HG03025 (cell line): ENCODE data around the gene ST7L.

Experiments
- ATAC-seq: cut with Tn5 transposase; IDR thresholded peaks from one replicate; pipeline ENCODE4 v1.9.1; 2021; ENCODE audit warnings: mild to moderate bottlenecking, moderate library complexity; ENCODE audit not compliant: unreplicated experiment, low FRiP score

The ST7L gene

DNA sequence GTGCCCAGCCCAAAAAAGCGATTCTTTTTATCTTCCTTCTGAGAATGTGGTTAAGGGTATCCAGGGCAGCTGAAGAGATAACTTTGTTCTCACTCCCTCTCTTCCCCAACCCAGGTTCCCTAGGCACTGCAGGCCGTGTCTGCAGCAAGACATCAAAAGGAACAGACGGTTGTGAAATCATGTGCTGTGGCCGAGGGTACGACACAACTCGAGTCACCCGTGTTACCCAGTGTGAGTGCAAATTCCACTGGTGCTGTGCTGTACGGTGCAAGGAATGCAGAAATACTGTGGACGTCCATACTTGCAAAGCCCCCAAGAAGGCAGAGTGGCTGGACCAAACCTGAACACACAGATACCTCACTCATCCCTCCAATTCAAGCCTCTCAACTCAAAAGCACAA, 98.8 kb downstream of the ST7L start:
- ATAC-seq, result no peak

DNA sequence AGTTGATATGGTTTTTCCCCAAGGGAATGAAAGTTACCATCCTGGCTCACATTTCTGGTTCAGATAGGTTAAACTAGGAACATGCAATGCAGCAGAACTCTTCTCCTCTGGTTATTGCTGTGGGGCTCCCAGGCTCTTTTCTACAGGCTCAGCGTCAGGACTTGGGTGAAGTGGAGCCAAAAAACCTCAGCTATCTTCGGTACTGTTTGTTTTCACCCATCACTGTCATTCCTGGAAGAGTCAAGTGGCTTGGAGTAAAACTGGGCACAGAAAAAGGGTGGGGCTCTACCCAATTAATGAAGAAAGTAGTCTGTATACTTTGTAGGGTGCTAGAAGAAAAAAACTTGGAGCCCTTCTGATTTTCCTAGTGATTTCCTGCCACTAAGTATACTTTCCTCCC, 100.8 kb downstream of the ST7L start:
- ATAC-seq, result no peak

DNA sequence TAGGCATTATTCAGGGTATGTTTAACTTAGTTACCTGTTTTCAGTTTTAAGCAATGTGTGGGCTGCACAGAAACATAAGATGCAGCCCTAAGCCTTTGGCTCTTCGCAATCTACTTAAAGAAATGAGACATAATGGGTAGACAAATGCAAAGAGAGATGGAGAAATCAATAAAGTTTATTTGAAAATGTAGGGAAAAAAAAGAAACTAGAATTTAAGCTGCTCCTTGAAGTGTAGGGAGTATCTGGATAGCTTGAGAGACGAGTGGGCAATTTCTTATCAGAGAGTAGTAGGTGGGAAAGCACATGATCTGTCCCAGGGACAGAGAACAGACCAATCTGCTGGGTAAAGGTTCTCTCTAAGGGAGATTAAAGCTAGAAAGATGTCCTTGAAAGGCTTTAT, 101.3 kb downstream of the ST7L start:
- ATAC-seq, result no peak

DNA sequence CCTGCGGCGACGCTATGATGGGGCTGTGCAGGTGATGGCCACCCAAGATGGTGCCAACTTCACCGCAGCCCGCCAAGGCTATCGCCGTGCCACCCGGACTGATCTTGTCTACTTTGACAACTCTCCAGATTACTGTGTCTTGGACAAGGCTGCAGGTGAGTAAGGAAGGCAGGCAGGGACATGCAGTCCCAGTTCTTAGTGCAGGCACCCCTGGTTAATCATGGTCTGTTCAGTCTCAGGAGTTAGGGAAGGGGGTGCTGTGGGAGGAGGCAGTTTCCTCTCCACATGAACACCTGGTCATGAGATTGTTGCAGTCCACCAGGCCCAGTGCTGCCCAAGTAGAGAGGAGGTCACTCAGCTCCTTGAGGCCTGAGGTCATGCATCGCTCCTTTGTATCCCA, 101.7 kb downstream of the ST7L start:
- ATAC-seq, result no peak

DNA sequence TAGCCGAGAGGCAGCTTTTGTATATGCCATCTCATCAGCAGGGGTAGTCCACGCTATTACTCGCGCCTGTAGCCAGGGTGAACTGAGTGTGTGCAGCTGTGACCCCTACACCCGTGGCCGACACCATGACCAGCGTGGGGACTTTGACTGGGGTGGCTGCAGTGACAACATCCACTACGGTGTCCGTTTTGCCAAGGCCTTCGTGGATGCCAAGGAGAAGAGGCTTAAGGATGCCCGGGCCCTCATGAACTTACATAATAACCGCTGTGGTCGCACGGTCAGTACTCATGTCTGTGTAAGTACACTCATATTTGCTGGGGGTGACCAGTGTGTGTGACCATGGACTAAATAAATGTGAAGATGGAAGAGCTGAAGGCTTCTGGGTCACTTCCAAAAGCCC, 102.8 kb downstream of the ST7L start:
- ATAC-seq, result no peak

DNA sequence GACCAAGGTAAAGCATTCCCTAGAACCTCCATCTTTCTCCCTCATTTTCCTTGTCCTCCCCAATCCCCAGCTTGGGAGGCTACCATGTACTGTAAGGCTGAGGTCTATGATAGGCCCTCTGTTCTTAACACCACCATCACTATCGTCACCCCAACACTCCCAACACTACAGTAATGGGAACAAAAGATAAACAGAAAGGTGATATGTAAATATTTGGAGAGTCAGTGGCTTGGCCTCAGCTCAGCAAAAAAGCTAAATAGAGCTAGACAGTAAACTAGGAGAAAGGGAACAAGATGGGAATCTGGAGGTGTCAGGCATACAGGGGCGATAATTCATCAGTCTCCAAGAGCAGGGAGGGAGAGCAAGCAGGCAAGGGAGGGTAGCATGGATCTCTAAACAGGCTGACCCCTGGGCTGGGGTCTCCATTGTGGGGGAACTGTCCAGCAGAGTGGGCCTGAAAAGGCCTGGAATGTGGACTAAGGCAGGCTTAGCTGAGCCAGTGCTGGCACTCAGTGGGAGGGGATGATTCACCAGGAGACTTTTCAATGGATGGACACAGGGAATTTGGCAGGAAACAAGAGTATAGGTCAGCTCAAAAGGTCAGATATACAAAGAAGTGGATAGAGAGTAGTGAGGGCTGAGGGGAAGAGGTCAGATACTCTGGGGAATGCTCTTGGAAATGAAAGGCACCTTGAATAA, 103.5 kb downstream of the ST7L start:
- no peak for ATAC-seq

DNA sequence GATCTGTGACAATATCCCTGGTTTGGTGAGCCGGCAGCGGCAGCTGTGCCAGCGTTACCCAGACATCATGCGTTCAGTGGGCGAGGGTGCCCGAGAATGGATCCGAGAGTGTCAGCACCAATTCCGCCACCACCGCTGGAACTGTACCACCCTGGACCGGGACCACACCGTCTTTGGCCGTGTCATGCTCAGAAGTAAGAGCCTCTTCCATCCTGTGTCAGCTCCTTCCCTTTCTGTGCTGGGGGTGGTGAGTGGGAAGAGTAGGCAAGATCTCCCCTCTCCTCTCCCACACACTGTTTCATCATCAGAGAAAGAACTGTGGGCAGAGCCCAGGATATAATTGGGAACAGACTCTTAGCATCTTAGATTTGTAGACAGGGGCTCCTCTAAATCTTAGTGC, 104.0 kb downstream of the ST7L start:
- ATAC-seq, result no peak

DNA sequence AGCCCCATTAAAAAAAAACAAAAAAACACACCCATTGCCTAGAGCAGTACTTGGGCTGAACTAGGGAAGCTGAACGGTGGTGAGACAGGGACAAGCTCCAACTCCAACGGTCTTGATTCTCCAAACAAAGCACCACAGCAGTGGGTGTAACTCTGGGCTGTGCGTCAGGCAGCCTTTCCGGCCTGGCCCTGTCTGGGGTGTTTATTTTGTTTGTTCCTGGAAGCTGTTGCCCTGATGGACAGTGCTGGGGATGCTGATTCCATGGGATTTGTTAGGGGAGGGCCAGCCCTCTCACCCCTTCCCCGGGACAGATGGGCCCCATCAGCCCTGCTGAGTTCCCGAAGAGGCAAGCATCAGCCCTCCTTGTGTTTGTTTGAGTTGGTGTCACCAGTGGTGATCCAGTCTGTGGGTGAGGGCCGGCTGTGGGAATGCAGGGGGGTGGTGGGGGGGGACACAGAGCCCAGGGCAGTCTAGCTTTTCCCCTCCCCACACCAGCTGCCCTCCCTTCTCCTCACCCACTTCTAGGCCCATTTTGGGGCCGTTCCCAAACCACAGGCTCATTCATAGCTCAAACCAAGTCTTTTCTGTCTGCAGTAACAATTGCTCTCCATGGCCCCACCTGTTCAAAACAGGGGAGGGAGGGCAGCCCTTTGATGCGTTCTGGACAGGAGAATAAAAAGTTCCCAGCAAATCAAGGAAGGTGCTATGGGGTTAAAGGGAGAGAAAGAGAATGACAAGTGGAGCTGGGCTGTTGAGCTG, 105.7 kb downstream of the ST7L start:
- ATAC-seq, result no peak

DNA sequence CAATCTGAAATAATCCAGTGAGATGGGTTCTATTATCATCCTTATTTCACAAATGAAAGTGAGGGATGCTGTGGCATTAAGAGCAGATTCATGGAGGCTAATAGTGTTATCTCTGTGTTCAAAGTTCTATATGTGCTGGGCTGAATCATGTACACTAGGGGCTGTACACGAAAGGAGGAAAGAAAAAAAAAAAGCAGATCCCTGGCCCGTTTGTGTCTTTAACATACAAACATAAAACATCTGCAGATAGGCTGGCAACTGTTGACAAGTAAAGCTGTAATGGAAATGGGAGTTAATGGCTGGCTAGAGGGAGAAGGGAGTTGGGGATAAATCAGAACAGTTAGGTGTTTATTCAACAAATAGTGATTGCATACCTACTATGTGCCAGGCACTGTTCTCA, 107.0 kb downstream of the ST7L start:
- ATAC-seq, result no peak

DNA sequence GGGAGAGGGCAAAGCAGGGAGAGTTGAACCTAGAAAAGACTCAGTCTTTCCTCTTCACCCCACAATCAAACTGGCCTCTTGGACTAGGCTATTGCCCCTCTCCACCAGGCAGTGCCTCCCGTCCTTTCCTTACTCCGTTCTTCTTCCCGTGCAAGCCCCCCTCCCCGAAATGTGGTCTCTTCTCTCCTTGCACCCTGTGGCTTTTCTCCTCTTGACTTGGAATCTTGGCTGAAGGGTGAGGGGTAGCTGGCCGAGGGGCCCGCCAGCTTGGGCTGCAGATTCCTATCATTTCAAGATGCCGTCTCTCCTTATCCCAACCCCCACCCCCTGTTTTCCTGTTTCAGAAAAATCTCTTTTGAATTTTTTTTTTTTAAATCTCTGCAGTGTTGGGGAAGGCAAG, 108.6 kb downstream of the ST7L start:
- ATAC-seq, result no peak

DNA sequence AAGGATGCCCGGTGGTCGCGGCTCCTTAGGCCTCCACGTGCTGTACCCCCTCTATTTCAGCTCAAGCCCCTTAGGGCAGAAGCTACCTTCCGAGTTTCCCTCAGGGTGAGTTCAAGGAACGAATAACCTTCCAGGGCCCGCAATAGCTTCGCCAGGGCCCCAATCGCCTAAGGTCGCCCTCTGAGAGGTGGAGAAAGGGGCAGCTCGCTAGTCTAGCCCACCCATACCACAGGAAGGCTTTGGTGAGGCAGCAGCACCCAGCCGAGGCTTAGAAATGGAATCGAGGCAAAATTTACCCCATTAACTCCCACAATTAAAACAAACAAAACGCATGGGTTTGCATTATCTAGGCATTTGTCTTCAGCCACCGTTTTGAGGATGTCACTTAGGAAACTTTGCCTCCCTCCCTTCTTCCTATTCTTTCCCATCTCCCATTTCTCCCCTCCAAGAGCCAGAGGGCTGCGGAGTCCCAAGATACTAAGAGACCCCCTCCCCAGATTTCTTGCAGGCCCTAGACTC, 109.2 kb downstream of the ST7L start:
- no peak for ATAC-seq

DNA sequence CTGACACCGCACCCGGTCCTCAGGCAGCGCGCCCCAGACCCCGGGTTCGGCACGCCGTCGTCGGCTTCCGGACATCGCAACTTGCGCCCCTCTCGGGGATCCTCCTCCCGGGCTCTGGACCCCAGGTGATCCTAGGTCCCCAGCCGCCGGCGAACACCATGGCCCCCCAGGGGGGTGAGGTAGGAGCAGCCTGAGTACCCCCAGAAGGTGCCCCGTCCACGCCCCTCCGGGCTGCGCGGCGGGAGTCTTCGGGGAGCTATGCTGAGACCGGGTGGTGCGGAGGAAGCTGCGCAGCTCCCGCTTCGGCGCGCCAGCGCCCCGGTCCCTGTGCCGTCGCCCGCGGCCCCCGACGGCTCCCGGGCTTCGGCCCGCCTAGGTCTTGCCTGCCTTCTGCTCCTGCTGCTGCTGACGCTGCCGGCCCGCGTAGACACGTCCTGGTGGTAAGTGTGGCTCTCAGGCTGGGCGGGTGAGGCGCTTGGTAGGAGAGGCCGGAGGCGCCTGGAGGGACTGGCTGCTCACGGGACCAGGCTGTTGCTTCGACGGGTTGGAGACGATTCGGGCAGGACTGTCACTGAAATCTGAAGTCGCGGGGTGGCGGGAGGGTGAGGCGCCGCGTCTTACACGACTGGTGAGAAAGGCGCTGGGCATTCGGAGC, 109.8 kb downstream of the ST7L start:
- no peak for ATAC-seq

DNA sequence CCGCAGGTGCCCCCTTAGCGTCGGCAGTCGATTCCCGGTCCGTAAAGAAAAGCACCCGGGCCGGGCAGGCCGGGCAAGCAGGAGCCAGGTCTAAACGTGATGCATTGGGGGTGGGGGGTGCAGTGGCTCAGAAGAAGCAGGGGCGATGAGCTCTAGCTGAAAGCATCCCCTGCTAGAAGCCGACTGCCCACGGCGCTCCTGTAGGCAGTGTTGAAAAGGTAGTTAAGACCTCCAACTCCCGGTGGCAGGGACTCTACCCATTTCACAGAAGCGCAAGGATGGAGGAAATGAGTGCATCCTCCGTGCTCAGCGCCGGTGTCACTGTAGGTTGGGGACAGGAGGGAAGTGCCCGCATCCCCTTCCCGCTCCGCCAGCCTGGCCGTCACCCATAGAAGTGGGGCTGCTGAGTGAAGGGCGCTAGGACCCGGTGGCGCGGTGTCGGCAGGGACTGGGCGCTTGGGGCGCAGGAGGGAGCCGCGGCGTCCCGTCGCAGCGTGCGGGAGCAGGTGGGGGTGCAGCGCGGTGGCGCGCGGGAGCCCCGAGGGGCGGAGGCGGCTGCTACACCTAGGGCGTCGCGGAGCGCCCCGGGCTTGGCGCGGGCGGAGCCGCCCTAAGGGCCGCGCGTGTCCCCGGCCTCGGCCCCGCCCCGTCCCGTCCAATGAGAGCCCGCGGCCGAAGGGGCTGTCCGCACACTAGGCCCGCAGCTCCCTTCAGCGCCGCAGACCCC, 110.5 kb downstream of the ST7L start, which contains the start of gene WNT2B:
TSS of gene WNT2B (plus strand) at position 688 of the 727 bp plus-strand sequence. CDS start 298 bp downstream, outside the sequence.
- ATAC-seq, result no peak

DNA sequence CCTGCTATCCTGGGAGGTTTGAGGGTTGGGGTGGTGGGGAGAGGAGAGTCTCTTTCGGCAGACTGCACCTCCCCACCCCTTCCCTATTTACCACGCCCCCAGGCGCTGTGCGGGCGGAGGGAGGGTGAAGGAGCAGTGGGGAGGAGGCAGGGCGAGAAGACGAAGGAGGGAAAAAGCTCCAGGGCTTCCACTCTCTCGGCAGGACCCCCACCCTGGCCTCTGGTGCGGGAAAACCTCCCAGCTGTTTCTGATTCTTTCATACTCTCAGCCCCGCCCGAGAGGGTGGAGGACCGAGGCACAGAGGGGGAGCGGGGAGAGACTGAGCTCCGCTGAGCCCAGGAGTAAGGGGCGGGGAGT, 111.0 kb downstream of the ST7L start:
- ATAC-seq, result no peak

DNA sequence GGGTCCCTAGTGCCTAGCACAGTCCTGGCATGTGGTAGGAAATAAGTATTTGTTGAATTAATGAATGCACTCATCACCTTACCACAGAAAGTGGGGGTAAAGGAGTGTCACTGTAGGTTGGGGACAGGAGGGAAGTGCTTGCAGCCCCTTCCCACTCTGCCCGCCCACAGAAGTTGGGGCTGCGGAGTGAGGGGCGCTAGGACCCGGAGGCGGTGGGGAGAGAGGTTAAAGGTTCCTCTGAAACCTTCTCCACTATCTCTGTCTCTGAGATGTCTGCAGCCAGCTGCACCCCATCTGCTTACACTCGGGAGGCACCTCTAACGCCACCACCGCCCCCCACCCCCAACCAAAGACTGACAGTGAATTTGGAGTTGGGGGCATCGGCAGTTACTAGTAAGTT, 111.6 kb downstream of the ST7L start:
- no peak for ATAC-seq

DNA sequence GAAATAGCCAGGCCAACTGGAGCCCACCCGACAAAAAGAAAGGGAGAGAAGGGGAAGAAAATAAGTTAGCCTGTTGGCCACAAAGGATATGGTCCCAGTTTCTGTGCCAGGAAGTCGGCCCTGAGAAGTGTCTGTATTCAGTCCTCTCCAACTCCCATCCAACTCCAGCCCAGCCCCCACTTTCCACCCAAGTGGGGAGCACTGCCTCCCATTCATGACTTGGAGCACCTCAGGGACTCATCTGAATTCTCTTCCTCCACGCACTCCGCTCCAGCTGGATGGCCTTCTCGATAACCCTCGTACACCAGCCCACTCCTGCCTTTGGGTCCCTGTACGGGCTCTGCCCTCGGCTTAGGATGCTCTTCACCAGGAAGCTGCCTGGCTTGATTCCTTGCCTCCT, 112.2 kb downstream of the ST7L start:
- no peak for ATAC-seq

DNA sequence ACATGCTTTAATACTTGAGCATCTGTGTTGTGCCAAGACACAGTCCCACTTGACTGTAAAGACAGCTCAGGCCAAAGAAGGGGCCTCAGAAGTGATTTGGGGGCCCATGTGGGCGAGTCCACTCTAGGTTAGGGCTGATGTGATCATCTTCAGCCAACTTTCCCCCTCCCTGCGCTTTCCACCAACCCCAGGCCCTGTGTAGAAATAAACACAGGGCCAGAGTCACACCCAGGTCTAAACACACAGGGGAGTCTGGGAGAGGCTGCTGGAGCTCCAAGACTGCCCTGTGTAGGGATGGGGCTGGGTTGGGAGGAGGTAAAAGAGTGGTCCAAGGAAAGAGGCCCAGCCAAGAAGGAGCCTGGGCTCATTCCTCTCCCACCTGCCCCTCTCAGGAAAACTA, 112.6 kb downstream of the ST7L start:
- no peak for ATAC-seq

DNA sequence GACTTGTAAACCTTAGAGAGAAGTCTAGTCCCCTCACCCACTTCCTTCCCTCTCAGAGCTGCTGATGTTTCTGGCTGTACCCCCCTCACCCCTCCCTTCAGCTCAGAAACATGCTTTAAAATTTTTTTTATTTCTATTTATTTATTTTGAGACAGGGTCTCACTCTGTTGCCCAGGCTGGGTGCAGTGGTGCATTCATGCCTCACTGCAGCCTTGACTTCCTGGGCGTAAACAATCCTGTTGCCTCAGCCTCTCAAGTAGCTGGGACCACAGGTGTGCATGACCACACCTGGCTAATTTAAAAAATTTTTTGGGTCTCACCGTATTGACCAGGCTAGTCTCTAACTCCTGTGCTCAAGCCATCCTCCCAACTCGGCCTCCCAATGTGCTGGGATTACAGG, 113.1 kb downstream of the ST7L start:
- no peak for ATAC-seq

DNA sequence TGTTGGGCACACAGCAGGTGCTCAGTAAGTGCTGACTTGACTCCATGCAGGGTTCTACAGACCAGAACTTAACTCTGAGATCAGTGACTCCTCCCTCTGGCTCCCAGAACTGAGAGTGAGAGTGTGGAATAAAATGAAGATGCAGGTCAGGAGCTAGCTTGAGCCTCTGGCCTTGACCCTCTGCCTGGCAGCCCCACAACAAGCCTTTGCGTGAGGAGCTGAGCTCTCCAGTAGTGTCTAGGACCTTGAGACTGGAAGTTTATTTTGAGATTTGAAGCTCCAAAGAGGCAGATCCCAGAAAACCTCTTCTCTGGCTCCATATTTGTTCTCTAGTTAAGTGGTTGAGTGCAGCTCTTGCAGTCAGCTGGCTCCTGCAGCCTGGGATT, 113.5 kb downstream of the ST7L start:
- ATAC-seq, result no peak

DNA sequence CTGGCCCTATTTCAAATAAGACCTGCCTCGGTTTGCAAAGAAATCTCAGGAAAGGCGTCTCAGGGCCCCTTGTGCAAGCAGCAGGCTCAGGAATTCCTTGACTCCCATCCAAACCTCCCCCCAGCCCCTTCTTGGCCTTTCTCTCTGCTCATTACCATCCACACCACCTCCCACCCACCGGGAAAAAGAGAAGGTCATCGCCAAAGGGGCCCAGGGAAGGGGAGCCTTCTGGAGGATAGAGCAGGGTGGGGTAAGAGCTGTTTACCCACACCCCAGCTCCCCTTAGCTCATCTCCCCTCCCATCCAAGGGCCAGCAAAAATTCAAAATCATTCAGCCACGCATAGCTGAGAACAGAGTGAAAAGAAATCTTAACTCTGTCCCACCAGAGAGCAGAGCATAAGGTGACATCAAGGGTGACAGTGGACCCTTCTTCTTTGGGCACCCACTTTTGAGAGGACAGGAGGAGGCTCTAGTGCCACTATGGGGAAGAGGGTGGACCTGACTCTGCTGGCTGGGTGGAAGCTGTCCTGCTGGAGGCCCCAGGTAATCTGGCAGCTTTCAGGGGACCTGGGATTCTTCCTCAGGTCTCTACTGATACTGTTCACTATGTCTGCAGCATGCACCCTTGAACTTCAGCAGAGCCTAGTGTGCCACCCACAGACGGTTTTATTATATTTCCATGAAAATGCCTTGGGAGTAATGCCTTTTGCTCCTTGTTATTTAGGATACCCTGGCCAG, 114.1 kb downstream of the ST7L start:
- no peak for ATAC-seq
